SK-N-SH (cell line): ENCODE results near the gene PAM16. TPM values are rescaled to one million over a fixed set of nuclear protein-coding genes. Genes with fewer than 3 reads are reported as not detected.

Experiments
- CTCF ChIA-PET: fragments of 300-600, 350-600 bp; formaldehyde crosslinking; extraction: SDS; loops from one replicate; lab custom pipeline; 2021; lab: Yijun Ruan, JAX
- POLR2A ChIA-PET: fragments of 350-600 bp; sonication (Branson Sonifier 250); formaldehyde crosslinking; extraction: SDS; loops from one replicate; lab custom pipeline; 2020; ENCODE audit warnings: antibody characterized with exemption, inconsistent platforms; lab: Yijun Ruan, JAX
- DNase-seq: peaks from one replicate; pipeline ENCODE4 v3.0.0; 2012
- H2AFZ ChIP-seq: fragments of 200-600 bp; sonication (generic); 2 replicates; pipeline ENCODE4 v1.8.1; 2016; ENCODE audit warnings: antibody characterized with exemption, mild to moderate bottlenecking, low read depth
- H3F3A ChIP-seq: fragments of 200-600 bp; sonication (generic); replicated peaks from 2 replicates; pipeline ENCODE3; 2016; ENCODE audit warnings: antibody characterized with exemption, mild to moderate bottlenecking; ENCODE audit not compliant: insufficient read depth
- H3K27ac ChIP-seq, 2 experiments: fragments of 200-500 bp in 1 of 2; fragments of 200-600 bp in 1 of 2; sonication (Bioruptor generic) in 1 of 2; sonication (generic), shearing (Covaris generic) in 1 of 2; 2 replicates each; pipeline versions ENCODE4 v1.5.1 to v1.6.1; 2014 to 2016; ENCODE audit warnings: low read depth in 2 of 2, inconsistent platforms in 1 of 2, low read length in 1 of 2, mild to moderate bottlenecking in 1 of 2, mixed read lengths in 1 of 2
- H3K27me3 ChIP-seq: fragments of 200-600 bp; sonication (generic), shearing (Covaris generic); 2 replicates; pipeline ENCODE4 v1.6.1; 2016; ENCODE audit warnings: mixed run types; ENCODE audit not compliant: insufficient read depth
- H3K36me3 ChIP-seq, 2 experiments: fragments of 200-500 bp in 1 of 2; fragments of 200-600 bp in 1 of 2; sonication (Bioruptor generic) in 1 of 2; sonication (generic) in 1 of 2; replicated peaks in 1 of 2; 2 replicates each; pipeline versions ENCODE3 to v1.5.1; 2014 to 2016; ENCODE audit warnings: low read length in 1 of 2, mild to moderate bottlenecking in 1 of 2; ENCODE audit not compliant: insufficient read depth in 2 of 2, control insufficient read depth in 1 of 2
- H3K4me1 ChIP-seq, 2 experiments: fragments of 200-500 bp in 1 of 2; fragments of 200-600 bp in 1 of 2; sonication (Bioruptor generic) in 1 of 2; sonication (generic), shearing (Covaris generic) in 1 of 2; 2 replicates each; pipeline versions ENCODE4 v1.5.1 to v1.6.1; 2014 to 2016; ENCODE audit warnings: low read depth in 1 of 2, low read length in 1 of 2, mixed run types in 1 of 2; ENCODE audit not compliant: insufficient read depth in 2 of 2, control insufficient read depth in 1 of 2
- H3K4me2 ChIP-seq: fragments of 200-600 bp; sonication (generic), shearing (Covaris generic); 2 replicates; pipeline ENCODE4 v1.6.1; 2017; ENCODE audit warnings: mixed run types
- H3K4me3 ChIP-seq, 2 experiments: fragments of 200-500 bp in 1 of 2; fragments of 200-600 bp in 1 of 2; sonication (Bioruptor generic) in 1 of 2; sonication (generic), shearing (Covaris generic) in 1 of 2; 2 replicates each; pipeline versions ENCODE4 v1.5.1 to v1.8.1; 2014 to 2016; ENCODE audit warnings: low read depth in 2 of 2, inconsistent platforms in 1 of 2, low read length in 1 of 2, mild to moderate bottlenecking in 1 of 2, mixed read lengths in 1 of 2, moderate library complexity in 1 of 2
- H3K79me2 ChIP-seq: fragments of 200-600 bp; sonication (generic); 2 replicates; pipeline ENCODE4 v1.8.1; 2017; ENCODE audit warnings: mild to moderate bottlenecking; ENCODE audit not compliant: insufficient read depth
- H3K9ac ChIP-seq: fragments of 200-600 bp; sonication (generic); 2 replicates; pipeline ENCODE4 v1.6.1; 2017; ENCODE audit warnings: mixed run types
- H3K9me2 ChIP-seq: fragments of 200-600 bp; sonication (generic); 2 replicates; pipeline ENCODE4 v1.6.1; 2017; ENCODE audit warnings: mixed run types
- H3K9me3 ChIP-seq: fragments of 200-600 bp; sonication (generic); 2 replicates; pipeline ENCODE4 v1.6.1; 2017; ENCODE audit warnings: mixed run types, mild to moderate bottlenecking, moderate library complexity
- H4K20me1 ChIP-seq: fragments of 200-600 bp; sonication (generic); 2 replicates; pipeline ENCODE4 v1.6.1; 2017; ENCODE audit warnings: mild to moderate bottlenecking, mixed run types; ENCODE audit not compliant: insufficient read depth
- CHD2 ChIP-seq: fragments of 150-350 bp; IDR thresholded peaks from 2 replicates; pipeline ENCODE4 v1.6.1; 2018; ENCODE audit warnings: low read length; ENCODE audit not compliant: partially characterized antibody
- ELF1 ChIP-seq: IDR thresholded peaks from 2 replicates; pipeline ENCODE4 v1.4.0; 2012
- EZH2phosphoT487 ChIP-seq: fragments of 200-600 bp; sonication (generic); IDR thresholded peaks from 2 replicates; pipeline ENCODE4 v1.6.1; 2017; ENCODE audit warnings: low read depth, mixed run types, mild to moderate bottlenecking, antibody characterized with exemption, moderate library complexity, borderline replicate concordance
- GABPA ChIP-seq: IDR thresholded peaks from 2 replicates; pipeline ENCODE4 v1.4.0; 2012; ENCODE audit warnings: low read depth, mild to moderate bottlenecking
- MXI1 ChIP-seq: IDR thresholded peaks from 2 replicates; pipeline ENCODE4 v1.6.1; 2012; ENCODE audit warnings: mild to moderate bottlenecking, low read depth, low read length, improper control_type of control experiment
- NRF1 ChIP-seq: IDR thresholded peaks from 2 replicates; pipeline ENCODE4 v1.6.1; 2012; ENCODE audit warnings: low read depth, mild to moderate bottlenecking, low read length
- RFX5 ChIP-seq: IDR thresholded peaks from 2 replicates; pipeline ENCODE4 v1.6.1; 2012; ENCODE audit warnings: mild to moderate bottlenecking, improper control_type of control experiment, low read length
- ZBTB33 ChIP-seq: IDR thresholded peaks from 2 replicates; pipeline ENCODE4 v1.4.0; 2012; ENCODE audit warnings: low read depth, borderline replicate concordance
- WGBS: methylation state at CpG from one replicate; pipeline ENCODE4 v1.1.6; 2017; ENCODE audit warnings: low lambda C conversion rate; 5-methylcytosine and 5-hydroxymethylcytosine counted together
- polyA plus RNA-seq, 3 experiments: library from polyadenylated mRNA; depleted of rRNA; stranded (reverse); fragments of >200 nt; gene quantifications; 2 replicates each; pipeline ENCODE4 v1.2.3, GENCODE V29; 2012

The PAM16 gene
- polyA plus RNA-seq, 1 of the 3 experiments (the other 2 are of a cell fraction), result 96.4 TPM

GRCh38 chr16:4356820-4357219, 5.7 kb upstream of the PAM16 start:
- no peak overlapping the region for H2AFZ ChIP-seq
- H3K4me2 ChIP-seq, result no peak overlapping the region
- TF ChIP-seq NRF1 (no peak), GABPA (no peak), EZH2phosphoT487 (no peak), RFX5 (no peak), ZBTB33 (no peak), ELF1 (no peak), MXI1 (no peak), CHD2 (no peak)
- no peaks in the 10 kb centered on the region for H3K27me3 ChIP-seq
- H3F3A ChIP-seq, result peaks cover 21% of the 10 kb centered on the region
- CTCF ChIA-PET, result interaction anchor here (13.0 kb wide), 1 partner anchor 46 kb away, joined by 205 read pairs; no protein-coding TSS in a partner anchor
- no peaks in the 10 kb centered on the region for H3K9me3 ChIP-seq
- no peak overlapping the region for H3K9ac ChIP-seq
- peaks cover 5 to 10% of the 10 kb centered on the region in 2 experiments; a peak in 2 of 4 replicates for H3K4me1 ChIP-seq
- H3K27ac ChIP-seq, result no peak overlapping the region
- POLR2A ChIA-PET, result no interaction called here
- no peaks in the 10 kb centered on the region for H3K79me2 ChIP-seq
- WGBS, result 97% methylated on average over 5 of the region's 7 CpGs
- no peaks in the 10 kb centered on the region for H3K9me2 ChIP-seq
- H4K20me1 ChIP-seq, result no peaks in the 10 kb centered on the region
- no peak overlapping the region for H3K4me3 ChIP-seq
- peaks cover 0 to 2% of the 10 kb centered on the region in 2 experiments for H3K36me3 ChIP-seq
- DNase-seq, result no peak

- no peak overlapping the region for H2AFZ ChIP-seq
- POLR2A ChIA-PET, result no interaction called here
- peaks cover 13% of the 10 kb centered on the region for H3K79me2 ChIP-seq
- WGBS, result 95% methylated on average over 16 of the region's 20 CpGs
- peaks cover 25% of the 10 kb centered on the region for H3F3A ChIP-seq
- H3K36me3 ChIP-seq, result peaks cover 0 to 2% of the 10 kb centered on the region in 2 experiments
- CTCF ChIA-PET, result interaction anchor here (0.9 to 13.0 kb wide), 4 partner anchors 48 to 154 kb away, joined by 3 to 205 read pairs (median 3); no protein-coding TSS in a partner anchor
- no peak overlapping the region for H3K27ac ChIP-seq
- no peaks in the 10 kb centered on the region for H3K9me2 ChIP-seq
- no peak overlapping the region for H3K9ac ChIP-seq
- H3K4me2 ChIP-seq, result no peak overlapping the region
- DNase-seq, result no peak
- H3K9me3 ChIP-seq, result no peaks in the 10 kb centered on the region
- H3K27me3 ChIP-seq, result no peaks in the 10 kb centered on the region
- peaks cover 3% of the 10 kb centered on the region; the same call in 1 of the 2 replicates for H4K20me1 ChIP-seq
- no peak for TF ChIP-seq MXI1
- no peak for TF ChIP-seq NRF1
- TF ChIP-seq, all 33 proteins: peak for 0
- Histone ChIP-seq H3K4me3 (no peak overlapping the region), H3K4me1 (peaks cover 6 to 10% of the 10 kb centered on the region in 2 experiments; a peak in 3 of 4 replicates)
Observed at GRCh38 chr16:4354512-4355409, 3.6 kb upstream of the PAM16 start.
